K562 (cell line): Measurements from ENCODE around the gene THOP1. TPM values are rescaled to one million over a fixed set of nuclear protein-coding genes. Genes with fewer than 3 reads are reported as not detected.

Experiments used
- C11orf30 ChIP-seq: fragments of 450-650 bp; IDR thresholded peaks from 2 replicates; pipeline ENCODE4 v1.6.1; 2016; ENCODE audit warnings: low read depth, mild to moderate bottlenecking
- CCAR2 ChIP-seq: fragments of 200-400 bp; formaldehyde crosslinking; IDR thresholded peaks from 2 replicates; pipeline ENCODE4 v1.6.1; 2017; ENCODE audit warnings: mild to moderate bottlenecking, low read depth, low read length
- CHD2 ChIP-seq: IDR thresholded peaks from 2 replicates; pipeline ENCODE4 v1.6.1; 2011; ENCODE audit warnings: low read depth, low read length
- E2F3 ChIP-seq: fragments of 250-450 bp; sonication (Bioruptor Pico); IDR thresholded peaks from 2 replicates; pipeline ENCODE4 v1.4.0; 2020; ENCODE audit warnings: mild to moderate bottlenecking
- FOXA3 ChIP-seq, 2 experiments: fragments of 450-650 bp in 1 of 2; sonication (generic) in 1 of 2; formaldehyde crosslinking; IDR thresholded peaks in 1 of 2; conservative IDR thresholded peaks in 1 of 2; 2 replicates each; pipeline versions ENCODE4 v1.4.0 to v1.8.0; 2020 to 2022; ENCODE audit warnings: mild to moderate bottlenecking in 2 of 2, missing genetic modification reagents in 1 of 2
- HIVEP1 ChIP-seq: fragments of 250-450 bp; sonication (Bioruptor Pico); IDR thresholded peaks from 2 replicates; pipeline ENCODE4 v1.4.0; 2020; ENCODE audit warnings: mild to moderate bottlenecking
- KAT2B ChIP-seq: IDR thresholded peaks from one replicate; pipeline ENCODE4 v1.6.1; 2012; ENCODE audit warnings: low read depth, mild to moderate bottlenecking, control low read depth, inconsistent platforms, low read length, moderate library complexity
- MXD1 ChIP-seq: fragments of 250-450 bp; sonication (Bioruptor Pico); IDR thresholded peaks from 2 replicates; pipeline ENCODE4 v1.8.0; 2021; ENCODE audit warnings: borderline replicate concordance, mild to moderate bottlenecking, moderate library complexity; ENCODE audit not compliant: poor library complexity, severe bottlenecking
- NR2C1 ChIP-seq, 2 experiments: fragments of 450-650 bp; IDR thresholded peaks; 2 replicates each; pipeline ENCODE4 v1.6.1; 2017; ENCODE audit warnings: mild to moderate bottlenecking in 2 of 2, antibody characterized with exemption in 1 of 2, inconsistent platforms in 1 of 2, missing compliant biosample characterization in 1 of 2, missing genetic modification characterization in 1 of 2
- NR4A1 ChIP-seq, 2 experiments: fragments of 250-450 bp in 1 of 2; fragments of 450-650 bp in 1 of 2; sonication (Bioruptor Pico) in 1 of 2; IDR thresholded peaks; 2 replicates each; pipeline versions ENCODE4 v1.4.0 to v1.6.1; 2016 to 2020; ENCODE audit warnings: mild to moderate bottlenecking in 2 of 2, missing compliant biosample characterization in 1 of 2, missing genetic modification characterization in 1 of 2, moderate library complexity in 1 of 2
- NRF1 ChIP-seq, 2 experiments: fragments of 450-650 bp; IDR thresholded peaks in 1 of 2; conservative IDR thresholded peaks in 1 of 2; 2 replicates each; pipeline ENCODE4 v1.6.1; 2014; ENCODE audit warnings: mild to moderate bottlenecking in 2 of 2
- PCBP1 ChIP-seq: fragments of 200-400 bp; formaldehyde crosslinking; IDR thresholded peaks from 2 replicates; pipeline ENCODE4 v1.6.1; 2018; ENCODE audit warnings: mild to moderate bottlenecking, low read depth, low read length; ENCODE audit not compliant: poor library complexity, severe bottlenecking
- POLR2H ChIP-seq: IDR thresholded peaks from 2 replicates; pipeline ENCODE4 v1.6.1; 2016; ENCODE audit warnings: missing genetic modification characterization, low read depth, mild to moderate bottlenecking, control low read depth, missing compliant biosample characterization, moderate library complexity
- RERE ChIP-seq: sonication (generic); formaldehyde crosslinking; IDR thresholded peaks from 2 replicates; pipeline ENCODE4 v1.8.0; 2023; ENCODE audit warnings: missing genetic modification reagents, mild to moderate bottlenecking, borderline replicate concordance
- RNF2 ChIP-seq: sonication (generic); IDR thresholded peaks from 2 replicates; pipeline ENCODE4 v1.6.1; 2016
- SETDB1 ChIP-seq: IDR thresholded peaks from one replicate; pipeline ENCODE4 v1.6.1; 2012; ENCODE audit warnings: low read length, control low read depth, inconsistent platforms
- TEAD1 ChIP-seq, 2 experiments: fragments of 450-650 bp in 1 of 2; sonication (generic) in 1 of 2; formaldehyde crosslinking; IDR thresholded peaks; 2 replicates each; pipeline versions ENCODE4 v1.4.0 to v1.8.0; 2020 to 2022; ENCODE audit warnings: mild to moderate bottlenecking in 2 of 2, missing genetic modification reagents in 1 of 2
- ZBTB8A ChIP-seq: fragments of 450-650 bp; IDR thresholded peaks from 2 replicates; pipeline ENCODE4 v1.6.1; 2018; ENCODE audit warnings: mild to moderate bottlenecking, moderate library complexity; ENCODE audit not compliant: partially characterized antibody
- ZNF551 ChIP-seq: fragments of 250-450 bp; sonication (Bioruptor Pico); IDR thresholded peaks from 2 replicates; pipeline ENCODE4 v1.5.0; 2021; ENCODE audit warnings: mild to moderate bottlenecking, moderate library complexity
- ZNF655 ChIP-seq: fragments of 250-450 bp; sonication (Bioruptor Pico); IDR thresholded peaks from 2 replicates; pipeline ENCODE4 v1.5.0; 2021
- ZNF76 ChIP-seq: fragments of 250-450 bp; sonication (Bioruptor Pico); IDR thresholded peaks from 2 replicates; pipeline ENCODE4 v1.4.0; 2020; ENCODE audit warnings: mild to moderate bottlenecking, moderate library complexity, borderline replicate concordance
- polyA plus RNA-seq, 8 experiments: library from polyadenylated mRNA; depleted of rRNA in 4 of 8; stranded (reverse) in 5 of 8; unstranded in 3 of 8; fragments of >200 nt; fragmentation: Nextera tagmentation in 2 of 8; fragmentation: Illumina TruSeq in 1 of 8; extraction: Ambion mirVana in 2 of 8; extraction: Trizol in 1 of 8; gene quantifications; 2 replicates each; pipeline versions ENCODE4 v1.2.1 to v1.2.3, GENCODE V29; 2011 to 2014; ENCODE audit warnings: inconsistent platforms in 1 of 8, missing spikeins in 1 of 8
- total RNA-seq, 7 experiments: library from RNA; depleted of rRNA in 6 of 7; stranded (reverse); fragments of >200 nt in 6 of 7; fragmentation: Illumina TruSeq in 2 of 7; extraction: Trizol in 2 of 7; gene quantifications; 2 replicates each; pipeline versions ENCODE4 v1.2.1 to v1.2.3, GENCODE V29; 2011 to 2021; ENCODE audit warnings: low replicate concordance in 1 of 7

Gene THOP1
- total and polyA plus RNA-seq, 9 of the 15 experiments (the other 6 are each of a cell fraction or from before 2014, with no cell fraction given): 1.3 to 255 (median 96.1) TPM

- TF ChIP-seq NRF1 (conservative IDR thresholded peaks at IDR 0.05 in 1 of 2, IDR thresholded peaks at IDR 0.05 in 1 of 2): peak; percentile 96 to 97
- TF ChIP-seq PCBP1: no peak
- TF ChIP-seq CHD2: no peak
- TF ChIP-seq TEAD1 (CRISPR knock-in tag; IDR thresholded peaks at IDR 0.05): peak; percentile 47 to 64; a peak in 3 of 4 replicates
- no peak for TF ChIP-seq SETDB1
- no peak for TF ChIP-seq ZNF76 (CRISPR knock-in tag)
- TF ChIP-seq NR4A1 (CRISPR knock-in tag; IDR thresholded peaks at IDR 0.05): no peak
- no peak for TF ChIP-seq NR4A1 (tag; IDR thresholded peaks at IDR 0.05)
- TF ChIP-seq HIVEP1 (CRISPR knock-in tag): no peak
- no peak for TF ChIP-seq MXD1 (CRISPR knock-in tag)
- TF ChIP-seq ZNF551 (CRISPR knock-in tag): no peak
- TF ChIP-seq RERE (CRISPR knock-in tag): no peak
- no peak for TF ChIP-seq POLR2H (tag)
- TF ChIP-seq C11orf30: no peak; the same call in 1 of the 2 replicates
- peak; percentile 66; the same call in 1 of the 2 replicates for TF ChIP-seq NR2C1 (IDR thresholded peaks at IDR 0.05)
- TF ChIP-seq NR2C1 (tag; IDR thresholded peaks at IDR 0.05): peak; percentile 84
- 0 out of 2 replicates have a peak, but pooled peaks have one; percentile 40 for TF ChIP-seq RNF2
- TF ChIP-seq CCAR2: no peak
- TF ChIP-seq E2F3 (CRISPR knock-in tag): 0 out of 2 replicates have a peak, but pooled peaks have one; percentile 9
- no peak for TF ChIP-seq ZBTB8A
- TF ChIP-seq ZNF655 (CRISPR knock-in tag): no peak
- TF ChIP-seq KAT2B: peak; percentile 57
- no peak for TF ChIP-seq FOXA3 (CRISPR knock-in tag; conservative IDR thresholded peaks at IDR 0.05 in 1 of 2, IDR thresholded peaks at IDR 0.05 in 1 of 2)
Observed at GRCh38 chr19:2819540-2820111, 34.3 kb downstream of the THOP1 start, which contains the start of gene ZNF554 (continued).
